GM12878 (cell line): Measurements from ENCODE around the gene SEBOX. TPM values are rescaled to one million over a fixed set of nuclear protein-coding genes. Genes with fewer than 3 reads are reported as not detected.

Source experiments
- BCL11A ChIP-seq: IDR thresholded peaks from 2 replicates; pipeline ENCODE4 v1.6.1; 2011; ENCODE audit warnings: low read depth, low read length
- BHLHE40 ChIP-seq, 2 experiments: fragments of 450-650 bp in 1 of 2; IDR thresholded peaks; 2 replicates each; pipeline ENCODE4 v1.6.1; 2011 to 2017; ENCODE audit warnings: low read depth in 2 of 2, borderline replicate concordance in 1 of 2, improper control_type of control experiment in 1 of 2, low read length in 1 of 2, mild to moderate bottlenecking in 1 of 2
- CBX3 ChIP-seq: fragments of 200-600 bp; sonication (generic); IDR thresholded peaks from 2 replicates; pipeline ENCODE4 v1.6.1; 2016; ENCODE audit warnings: low read depth, borderline replicate concordance
- EZH2 ChIP-seq: IDR thresholded peaks from 2 replicates; pipeline ENCODE4 v1.6.1; 2012; ENCODE audit warnings: low read depth, mild to moderate bottlenecking, control low read depth, inconsistent platforms, low read length, borderline replicate concordance; ENCODE audit not compliant: control insufficient read depth
- FOXM1 ChIP-seq: IDR thresholded peaks from 2 replicates; pipeline ENCODE4 v1.6.1; 2012; ENCODE audit warnings: low read depth, mild to moderate bottlenecking, inconsistent platforms, low read length, moderate library complexity
- GABPA ChIP-seq: IDR thresholded peaks from 2 replicates; pipeline ENCODE4 v1.6.1; 2014; ENCODE audit warnings: antibody characterized with exemption, low read depth, mild to moderate bottlenecking, inconsistent platforms
- NKRF ChIP-seq: fragments of 450-650 bp; conservative IDR thresholded peaks from 2 replicates; pipeline ENCODE4 v1.6.1; 2017; ENCODE audit warnings: mild to moderate bottlenecking, moderate library complexity
- NR2C2 ChIP-seq: IDR thresholded peaks from 2 replicates; pipeline ENCODE4 v1.6.1; 2011; ENCODE audit warnings: borderline replicate concordance, low read depth; ENCODE audit not compliant: control insufficient read depth, insufficient read length
- RAD51 ChIP-seq: fragments of 450-650 bp; IDR thresholded peaks from 2 replicates; pipeline ENCODE4 v1.6.1; 2016; ENCODE audit warnings: moderate library complexity, mild to moderate bottlenecking, inconsistent platforms
- RCOR1 ChIP-seq: conservative IDR thresholded peaks from 2 replicates; pipeline ENCODE4 v1.6.1; 2012; ENCODE audit warnings: low read depth, low read length, improper control_type of control experiment
- REST ChIP-seq: IDR thresholded peaks from 2 replicates; pipeline ENCODE4 v1.6.1; 2012; ENCODE audit warnings: mild to moderate bottlenecking, low read depth, low read length
- SKIL ChIP-seq: fragments of 450-650 bp; IDR thresholded peaks from 2 replicates; pipeline ENCODE4 v1.6.1; 2017; ENCODE audit warnings: mild to moderate bottlenecking, low read depth, inconsistent platforms; ENCODE audit not compliant: poor library complexity, severe bottlenecking
- SMAD1 ChIP-seq: fragments of 450-650 bp; IDR thresholded peaks from 2 replicates; pipeline ENCODE4 v1.6.1; 2018; ENCODE audit warnings: mild to moderate bottlenecking, low read depth; ENCODE audit not compliant: partially characterized antibody
- SPI1 ChIP-seq: IDR thresholded peaks from 2 replicates; pipeline ENCODE4 v1.6.1; 2011; ENCODE audit warnings: low read depth, mild to moderate bottlenecking, low read length, moderate library complexity, borderline replicate concordance; ENCODE audit not compliant: insufficient read depth
- ZBTB11 ChIP-seq: fragments of 450-650 bp; formaldehyde crosslinking; IDR thresholded peaks from 2 replicates; pipeline ENCODE4 v1.5.0; 2022; ENCODE audit warnings: mild to moderate bottlenecking, missing genetic modification characterization
- ZNF207 ChIP-seq: fragments of 450-650 bp; IDR thresholded peaks from 2 replicates; pipeline ENCODE4 v1.6.1; 2014; ENCODE audit warnings: antibody characterized with exemption, mild to moderate bottlenecking, borderline replicate concordance
- ZNF24 ChIP-seq: fragments of 450-650 bp; IDR thresholded peaks from 2 replicates; pipeline ENCODE4 v1.6.1; 2017; ENCODE audit warnings: antibody characterized with exemption, mild to moderate bottlenecking
- polyA plus RNA-seq, 11 experiments: library from polyadenylated mRNA; depleted of rRNA in 4 of 11; unstranded in 6 of 11; stranded (reverse) in 5 of 11; fragments of >200 nt; fragmentation: Nextera tagmentation in 4 of 11; fragmentation: Illumina TruSeq in 1 of 11; extraction: Ambion mirVana in 4 of 11; extraction: Trizol in 1 of 11; gene quantifications; 1 replicate in 1 of 11; 2 replicates in 10 of 11; pipeline versions ENCODE4 v1.2.1 to v1.2.3, GENCODE V29; 2011 to 2016; ENCODE audit warnings: inconsistent platforms in 2 of 11, missing spikeins in 2 of 11, low read depth in 1 of 11
- total RNA-seq, 4 experiments: library from RNA; depleted of rRNA in 3 of 4; stranded (reverse); fragments of >200 nt in 3 of 4; fragmentation: Illumina TruSeq in 1 of 4; extraction: Trizol in 1 of 4; gene quantifications; 2 replicates each; pipeline versions ENCODE4 v1.2.1 to v1.2.3, GENCODE V29; 2013 to 2021

The SEBOX gene
- total and polyA plus RNA-seq, 10 of the 15 experiments (the other 5 are each of a cell fraction or from before 2014, with no cell fraction given): not detected

GRCh38 chr17:28405632-28406472 lies 40.9 kb upstream of the SEBOX start, which contains the start of gene SLC46A1 (continued):
- TF ChIP-seq SPI1 (no peak), BCL11A (no peak), RAD51 (no peak), NKRF (peak; percentile 79), REST (no peak), EZH2 (no peak), CBX3 (no peak), ZNF207 (0 out of 2 replicates have a peak, but pooled peaks have one; percentile 32), BHLHE40 (IDR thresholded peaks at IDR 0.05; ENCODE audit: borderline replicate concordance in 1 of 2, low read depth in 2 of 2, low read length in 1 of 2) (peak in 1 of 2 experiments; percentile 58; a peak in 2 of 4 replicates), GABPA (no peak), ZNF24 (no peak), SMAD1 (no peak), NR2C2 (no peak), ZBTB11 (CRISPR knock-in tag) (no peak), SKIL (no peak), RCOR1 (no peak), FOXM1 (no peak)
